SK-N-SH (cell line): ENCODE results near the gene ABCB4. TPM values are rescaled to one million over a fixed set of nuclear protein-coding genes. Genes with fewer than 3 reads are reported as not detected.

Experiments used
- CTCF ChIA-PET: fragments of 300-600, 350-600 bp; formaldehyde crosslinking; extraction: SDS; loops from one replicate; lab custom pipeline; 2021; lab: Yijun Ruan, JAX
- POLR2A ChIA-PET: fragments of 350-600 bp; sonication (Branson Sonifier 250); formaldehyde crosslinking; extraction: SDS; loops from one replicate; lab custom pipeline; 2020; ENCODE audit warnings: antibody characterized with exemption, inconsistent platforms; lab: Yijun Ruan, JAX
- DNase-seq: peaks from one replicate; pipeline ENCODE4 v3.0.0; 2012
- H2AFZ ChIP-seq: fragments of 200-600 bp; sonication (generic); 2 replicates; pipeline ENCODE4 v1.8.1; 2016; ENCODE audit warnings: antibody characterized with exemption, mild to moderate bottlenecking, low read depth
- H3F3A ChIP-seq: fragments of 200-600 bp; sonication (generic); replicated peaks from 2 replicates; pipeline ENCODE3; 2016; ENCODE audit warnings: antibody characterized with exemption, mild to moderate bottlenecking; ENCODE audit not compliant: insufficient read depth
- H3K27ac ChIP-seq, 2 experiments: fragments of 200-500 bp in 1 of 2; fragments of 200-600 bp in 1 of 2; sonication (Bioruptor generic) in 1 of 2; sonication (generic), shearing (Covaris generic) in 1 of 2; 2 replicates each; pipeline versions ENCODE4 v1.5.1 to v1.6.1; 2014 to 2016; ENCODE audit warnings: low read depth in 2 of 2, inconsistent platforms in 1 of 2, low read length in 1 of 2, mild to moderate bottlenecking in 1 of 2, mixed read lengths in 1 of 2
- H3K27me3 ChIP-seq: fragments of 200-600 bp; sonication (generic), shearing (Covaris generic); 2 replicates; pipeline ENCODE4 v1.6.1; 2016; ENCODE audit warnings: mixed run types; ENCODE audit not compliant: insufficient read depth
- H3K36me3 ChIP-seq, 2 experiments: fragments of 200-500 bp in 1 of 2; fragments of 200-600 bp in 1 of 2; sonication (Bioruptor generic) in 1 of 2; sonication (generic) in 1 of 2; replicated peaks in 1 of 2; 2 replicates each; pipeline versions ENCODE3 to v1.5.1; 2014 to 2016; ENCODE audit warnings: low read length in 1 of 2, mild to moderate bottlenecking in 1 of 2; ENCODE audit not compliant: insufficient read depth in 2 of 2, control insufficient read depth in 1 of 2
- H3K4me1 ChIP-seq, 2 experiments: fragments of 200-500 bp in 1 of 2; fragments of 200-600 bp in 1 of 2; sonication (Bioruptor generic) in 1 of 2; sonication (generic), shearing (Covaris generic) in 1 of 2; 2 replicates each; pipeline versions ENCODE4 v1.5.1 to v1.6.1; 2014 to 2016; ENCODE audit warnings: low read depth in 1 of 2, low read length in 1 of 2, mixed run types in 1 of 2; ENCODE audit not compliant: insufficient read depth in 2 of 2, control insufficient read depth in 1 of 2
- H3K4me2 ChIP-seq: fragments of 200-600 bp; sonication (generic), shearing (Covaris generic); 2 replicates; pipeline ENCODE4 v1.6.1; 2017; ENCODE audit warnings: mixed run types
- H3K4me3 ChIP-seq, 2 experiments: fragments of 200-500 bp in 1 of 2; fragments of 200-600 bp in 1 of 2; sonication (Bioruptor generic) in 1 of 2; sonication (generic), shearing (Covaris generic) in 1 of 2; 2 replicates each; pipeline versions ENCODE4 v1.5.1 to v1.8.1; 2014 to 2016; ENCODE audit warnings: low read depth in 2 of 2, inconsistent platforms in 1 of 2, low read length in 1 of 2, mild to moderate bottlenecking in 1 of 2, mixed read lengths in 1 of 2, moderate library complexity in 1 of 2
- H3K79me2 ChIP-seq: fragments of 200-600 bp; sonication (generic); 2 replicates; pipeline ENCODE4 v1.8.1; 2017; ENCODE audit warnings: mild to moderate bottlenecking; ENCODE audit not compliant: insufficient read depth
- H3K9ac ChIP-seq: fragments of 200-600 bp; sonication (generic); 2 replicates; pipeline ENCODE4 v1.6.1; 2017; ENCODE audit warnings: mixed run types
- H3K9me2 ChIP-seq: fragments of 200-600 bp; sonication (generic); 2 replicates; pipeline ENCODE4 v1.6.1; 2017; ENCODE audit warnings: mixed run types
- H3K9me3 ChIP-seq: fragments of 200-600 bp; sonication (generic); 2 replicates; pipeline ENCODE4 v1.6.1; 2017; ENCODE audit warnings: mixed run types, mild to moderate bottlenecking, moderate library complexity
- H4K20me1 ChIP-seq: fragments of 200-600 bp; sonication (generic); 2 replicates; pipeline ENCODE4 v1.6.1; 2017; ENCODE audit warnings: mild to moderate bottlenecking, mixed run types; ENCODE audit not compliant: insufficient read depth
- CHD2 ChIP-seq: fragments of 150-350 bp; IDR thresholded peaks from 2 replicates; pipeline ENCODE4 v1.6.1; 2018; ENCODE audit warnings: low read length; ENCODE audit not compliant: partially characterized antibody
- ELF1 ChIP-seq: IDR thresholded peaks from 2 replicates; pipeline ENCODE4 v1.4.0; 2012
- EP300 ChIP-seq, 2 experiments: IDR thresholded peaks; 2 replicates each; pipeline versions ENCODE4 v1.4.0 to v1.6.1; 2012; ENCODE audit warnings: borderline replicate concordance in 1 of 2, low read depth in 1 of 2, low read length in 1 of 2
- FOSL2 ChIP-seq: IDR thresholded peaks from 2 replicates; pipeline ENCODE4 v1.4.0; 2012; ENCODE audit warnings: low read depth, mild to moderate bottlenecking, moderate library complexity, borderline replicate concordance
- FOXM1 ChIP-seq: IDR thresholded peaks from 2 replicates; pipeline ENCODE4 v1.4.0; 2012; ENCODE audit warnings: low read depth, mild to moderate bottlenecking
- JUND ChIP-seq: IDR thresholded peaks from 2 replicates; pipeline ENCODE4 v1.4.0; 2012
- RFX5 ChIP-seq: IDR thresholded peaks from 2 replicates; pipeline ENCODE4 v1.6.1; 2012; ENCODE audit warnings: mild to moderate bottlenecking, improper control_type of control experiment, low read length
- SMC3 ChIP-seq: IDR thresholded peaks from 2 replicates; pipeline ENCODE4 v1.6.1; 2012; ENCODE audit warnings: low read depth, low read length, improper control_type of control experiment
- TCF12 ChIP-seq: IDR thresholded peaks from 2 replicates; pipeline ENCODE4 v1.4.0; 2012
- TEAD4 ChIP-seq: IDR thresholded peaks from 2 replicates; pipeline ENCODE4 v1.4.0; 2012; ENCODE audit warnings: mild to moderate bottlenecking, borderline replicate concordance; ENCODE audit not compliant: insufficient read depth
- ZBTB33 ChIP-seq: IDR thresholded peaks from 2 replicates; pipeline ENCODE4 v1.4.0; 2012; ENCODE audit warnings: low read depth, borderline replicate concordance
- WGBS: methylation state at CpG from one replicate; pipeline ENCODE4 v1.1.6; 2017; ENCODE audit warnings: low lambda C conversion rate; 5-methylcytosine and 5-hydroxymethylcytosine counted together
- polyA plus RNA-seq, 3 experiments: library from polyadenylated mRNA; depleted of rRNA; stranded (reverse); fragments of >200 nt; gene quantifications; 2 replicates each; pipeline ENCODE4 v1.2.3, GENCODE V29; 2012
- TF ChIP-seq, protein P1 (sequence below): IDR thresholded peaks from 2 replicates; pipeline ENCODE4 v1.4.0; 2012; ENCODE audit warnings: low read depth
- TF ChIP-seq, protein P2 (sequence below): fragments of 150-350 bp; IDR thresholded peaks from 2 replicates; pipeline ENCODE4 v1.6.1; 2017; ENCODE audit warnings: antibody characterized with exemption, low read length, low read depth, borderline replicate concordance

The ABCB4 gene
- polyA plus RNA-seq, 1 of the 3 experiments (the other 2 are of a cell fraction), result 0.18 TPM

- TF ChIP-seq FOXM1 (no peak), TCF12 (no peak), TEAD4 (no peak)
These were observed 42.4 kb upstream of the ABCB4 start (continued) for GRCh38 chr7:87517891-87518290.

DNA sequence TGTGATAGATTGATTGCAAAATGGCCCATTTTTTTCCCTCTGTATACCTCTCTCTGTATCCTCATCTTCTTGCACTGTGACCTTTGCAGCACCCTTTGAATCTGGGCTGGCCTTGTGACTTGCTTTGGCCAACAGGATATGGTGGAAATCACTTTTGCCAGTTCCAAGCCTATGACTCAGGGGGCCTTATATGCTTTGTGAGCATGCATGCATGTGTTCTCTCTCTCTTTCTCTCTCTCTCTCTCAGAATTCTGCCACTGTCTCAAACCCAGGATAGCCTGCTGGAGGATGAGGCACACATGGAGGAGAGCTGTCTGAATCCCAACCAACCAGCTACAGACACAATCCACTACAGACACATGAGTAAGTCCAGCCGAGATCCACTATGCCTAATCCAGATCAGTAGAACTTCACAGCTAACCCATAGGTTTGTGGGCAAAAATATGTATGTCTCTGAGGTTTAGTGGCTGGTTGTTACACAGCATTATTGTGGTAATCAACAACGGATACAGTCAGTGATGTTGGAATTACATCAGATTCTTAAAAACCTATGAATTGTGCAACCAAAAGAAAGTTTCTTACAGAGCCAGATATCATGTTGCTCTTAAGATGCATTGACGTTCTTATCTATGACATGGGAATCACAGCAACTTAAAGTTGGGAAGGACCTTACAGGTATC, 41.8 kb upstream of the ABCB4 start:
- no peaks in the 10 kb centered on the region for H3K27me3 ChIP-seq
- H3K27ac ChIP-seq, result no peak overlapping the region
- no peaks in the 10 kb centered on the region for H4K20me1 ChIP-seq
- ChIA-PET CTCF (interaction anchor here (1.5 to 1.6 kb wide), 2 partner anchors 67 to 78 kb away, joined by 3 read pairs; no protein-coding TSS in a partner anchor), POLR2A (interaction anchor here (1.5 kb wide), 1 partner anchor 13 kb away, joined by 3 read pairs; no protein-coding TSS in a partner anchor)
- H3K4me1 ChIP-seq, result peaks cover 0 to 7% of the 10 kb centered on the region in 2 experiments; a peak in 1 of 4 replicates
- no peaks in the 10 kb centered on the region for H3K9me3 ChIP-seq
- no peaks in the 10 kb centered on the region for H3K79me2 ChIP-seq
- TF ChIP-seq ZBTB33, result no peak
- no peak for TF ChIP-seq FOSL2
- TF ChIP-seq JUND, result no peak
- TF ChIP-seq CHD2, result no peak
- TF ChIP-seq RFX5, result no peak
- no peak for TF ChIP-seq SMC3
- TF ChIP-seq, protein P1, sequence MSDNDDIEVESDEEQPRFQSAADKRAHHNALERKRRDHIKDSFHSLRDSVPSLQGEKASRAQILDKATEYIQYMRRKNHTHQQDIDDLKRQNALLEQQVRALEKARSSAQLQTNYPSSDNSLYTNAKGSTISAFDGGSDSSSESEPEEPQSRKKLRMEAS, result no peak
- TF ChIP-seq TEAD4, result no peak
- no peak for TF ChIP-seq ELF1
- TF ChIP-seq, protein P2, sequence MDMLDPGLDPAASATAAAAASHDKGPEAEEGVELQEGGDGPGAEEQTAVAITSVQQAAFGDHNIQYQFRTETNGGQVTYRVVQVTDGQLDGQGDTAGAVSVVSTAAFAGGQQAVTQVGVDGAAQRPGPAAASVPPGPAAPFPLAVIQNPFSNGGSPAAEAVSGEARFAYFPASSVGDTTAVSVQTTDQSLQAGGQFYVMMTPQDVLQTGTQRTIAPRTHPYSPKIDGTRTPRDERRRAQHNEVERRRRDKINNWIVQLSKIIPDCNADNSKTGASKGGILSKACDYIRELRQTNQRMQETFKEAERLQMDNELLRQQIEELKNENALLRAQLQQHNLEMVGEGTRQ, result no peak
- TF ChIP-seq EP300 (IDR thresholded peaks at IDR 0.05; ENCODE audit: borderline replicate concordance in 1 of 2, low read depth in 1 of 2, low read length in 1 of 2), result no peak
- no peak for DNase-seq
- 53% methylated on average over 3 of the region's 3 CpGs for WGBS
- H3K36me3 ChIP-seq, result peaks cover 0 to 16% of the 10 kb centered on the region in 2 experiments
- no peak overlapping the region for H3K4me2 ChIP-seq
- no peak overlapping the region for H3K4me3 ChIP-seq
- no peaks in the 10 kb centered on the region for H3K9me2 ChIP-seq
- H3F3A ChIP-seq, result no peaks in the 10 kb centered on the region
- H2AFZ ChIP-seq, result no peak overlapping the region
- no peak overlapping the region for H3K9ac ChIP-seq
